Right ventricle myocardium inferior (tissue), 1 donor: ENCODE results near the gene HTR2C. TPM values are rescaled to one million over a fixed set of nuclear protein-coding genes. Genes with fewer than 3 reads are reported as not detected.
"Not testable (repeated sequence)": the region's sequence is repeated elsewhere in the genome, so short reads cannot be mapped to it uniquely, and the experiment has no call there.

Source experiments
- ATAC-seq: fragments of 200-7000 bp; cut with Tn5 transposase; one replicate; pipeline ENCODE4 v1.9.1; 2020; ENCODE audit warnings: mild to moderate bottlenecking, moderate library complexity
- DNase-seq: peaks from one replicate; pipeline ENCODE4 v3.0.0; 2021; ENCODE audit errors: missing footprints
- intact Hi-C: fragments of 100-400 bp; cut with DNase I; formaldehyde crosslinking; loops from one replicate; pipeline ENCODE4 v1.11.0; 2022
- long read RNA-seq: library from polyadenylated mRNA; unstranded; transcript quantifications from one replicate; pipeline ENCODE4 v2.0.0, GENCODE V29; 2021
- total RNA-seq: library from RNA; stranded (reverse); fragmentation: NEBNext Ultra II Directional; extraction: Animal tissue kit (Norgen Biotek cat#: 25700); gene quantifications from one replicate; pipeline ENCODE4 v1.2.1, GENCODE V29; 2021
- donor health status: DM: no; HTN: yes; CAD: no; lungs with severe emphysema.

Gene HTR2C
- total RNA-seq, result not detected
- long read RNA-seq, result 0 reads

DNA sequence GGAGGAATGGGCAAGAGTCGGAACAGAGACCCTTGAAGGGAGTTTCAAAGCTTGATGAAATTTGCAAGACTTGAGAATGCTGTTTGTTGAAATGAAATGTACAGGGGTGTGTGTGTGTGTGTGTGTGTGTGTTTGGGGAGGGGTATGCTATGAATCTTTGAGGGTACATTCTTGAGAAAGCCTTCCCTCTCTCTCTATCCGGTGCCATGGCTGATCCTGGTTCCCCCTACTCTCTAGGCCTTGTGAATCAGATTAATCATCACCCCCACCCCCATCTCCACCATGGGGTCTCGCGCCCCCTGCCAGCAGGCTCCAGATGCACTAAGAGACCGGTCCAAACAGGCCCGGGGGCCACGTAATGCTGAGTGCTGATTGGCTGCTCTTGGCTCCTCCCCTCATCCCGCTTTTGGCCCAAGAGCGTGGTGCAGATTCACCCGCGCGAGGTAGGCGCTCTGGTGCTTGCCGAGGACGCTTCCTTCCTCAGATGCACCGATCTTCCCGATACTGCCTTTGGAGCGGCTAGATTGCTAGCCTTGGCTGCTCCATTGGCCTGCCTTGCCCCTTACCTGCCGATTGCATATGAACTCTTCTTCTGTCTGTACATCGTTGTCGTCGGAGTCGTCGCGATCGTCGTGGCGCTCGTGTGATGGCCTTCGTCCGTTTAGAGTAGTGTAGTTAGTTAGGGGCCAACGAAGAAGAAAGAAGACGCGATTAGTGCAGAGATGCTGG lies at the start of gene HTR2C:
Gene HTR2C (plus strand): TSS at position 441 of the 729 bp plus-strand sequence. CDS start 142,851 bp downstream, outside the sequence.
- intact Hi-C loops, result no loop called here
- ATAC-seq, result no peak
- DNase-seq, result no peak

DNA sequence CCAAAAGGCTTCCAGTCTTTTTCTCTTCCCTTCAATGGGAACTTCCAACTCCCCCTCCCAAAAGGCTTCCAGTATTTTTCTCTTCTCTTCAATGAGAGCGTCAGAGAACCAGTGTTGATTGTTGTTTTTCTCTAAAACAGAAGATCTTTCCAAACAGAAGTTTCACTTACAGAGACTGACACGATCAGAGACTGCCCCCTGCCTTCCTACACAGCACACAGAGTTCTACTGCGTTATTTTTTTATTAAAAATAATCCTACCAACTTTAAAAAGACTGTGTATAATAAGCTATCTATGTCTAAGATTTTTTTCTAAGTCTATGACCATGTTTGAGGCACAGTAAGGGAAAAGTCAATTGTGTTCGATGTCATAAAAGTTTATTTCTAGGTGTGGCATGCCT lies 3.5 kb upstream of the HTR2C start:
- ATAC-seq, result no peak
- intact Hi-C loops, result no loop called here
- no peak for DNase-seq

DNA sequence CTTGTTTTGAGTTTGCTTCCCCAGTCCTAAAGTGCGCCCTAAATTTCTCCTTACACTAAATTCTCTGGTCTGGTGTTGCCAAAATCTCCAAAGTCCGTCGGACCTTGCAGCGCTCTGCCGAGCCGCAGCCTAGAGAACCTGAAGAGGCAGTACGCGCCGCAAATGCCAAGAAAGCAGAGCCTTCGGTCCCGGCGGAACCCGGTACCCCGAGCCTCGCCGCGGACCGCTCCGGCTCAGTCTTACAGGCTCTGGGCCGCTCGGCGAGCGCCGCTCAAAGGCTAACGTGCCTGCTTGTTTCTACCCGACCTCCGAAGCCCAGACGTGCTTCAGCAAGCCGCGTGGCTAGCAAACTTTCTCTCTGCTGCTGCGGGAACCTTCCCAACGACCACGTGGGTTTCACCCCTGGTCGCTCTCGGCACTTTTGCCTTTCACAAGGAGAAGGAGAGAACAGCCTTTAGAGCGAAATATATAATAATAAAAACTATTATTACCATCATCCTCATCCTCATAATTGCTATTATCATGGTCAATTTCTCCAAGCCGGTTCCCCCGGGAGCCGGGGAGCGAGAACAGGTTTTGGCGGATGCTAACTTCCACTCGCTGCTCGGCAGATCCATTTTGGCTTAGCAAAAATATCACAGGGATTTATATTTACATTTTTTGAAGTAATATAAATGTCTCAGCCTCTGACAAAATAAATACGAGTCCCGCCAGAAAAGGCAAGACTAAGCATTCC lies 2.2 kb upstream of the HTR2C start:
- ATAC-seq (no peak), DNase-seq (no peak)
- intact Hi-C loops, result no loop called here

DNA sequence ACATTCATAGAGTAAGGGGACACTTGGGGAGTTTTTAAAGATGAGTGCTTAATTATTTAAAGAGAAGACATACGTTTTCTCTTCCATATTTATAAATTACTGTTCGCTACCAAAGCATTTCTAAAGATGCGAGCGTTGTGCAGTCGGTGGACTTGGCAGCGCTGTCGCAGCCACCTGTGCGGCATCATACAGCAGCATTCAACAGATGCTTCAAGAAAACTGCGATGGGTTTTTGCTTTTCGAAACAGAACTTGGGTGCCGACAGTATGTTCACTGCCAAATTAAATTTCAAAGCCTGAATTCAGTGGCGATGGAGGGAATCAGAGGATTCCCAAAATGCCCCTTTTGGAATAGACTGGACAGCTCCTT lies 1.6 kb upstream of the HTR2C start:
- DNase-seq, result no peak
- intact Hi-C loops, result no loop called here
- ATAC-seq, result no peak

DNA sequence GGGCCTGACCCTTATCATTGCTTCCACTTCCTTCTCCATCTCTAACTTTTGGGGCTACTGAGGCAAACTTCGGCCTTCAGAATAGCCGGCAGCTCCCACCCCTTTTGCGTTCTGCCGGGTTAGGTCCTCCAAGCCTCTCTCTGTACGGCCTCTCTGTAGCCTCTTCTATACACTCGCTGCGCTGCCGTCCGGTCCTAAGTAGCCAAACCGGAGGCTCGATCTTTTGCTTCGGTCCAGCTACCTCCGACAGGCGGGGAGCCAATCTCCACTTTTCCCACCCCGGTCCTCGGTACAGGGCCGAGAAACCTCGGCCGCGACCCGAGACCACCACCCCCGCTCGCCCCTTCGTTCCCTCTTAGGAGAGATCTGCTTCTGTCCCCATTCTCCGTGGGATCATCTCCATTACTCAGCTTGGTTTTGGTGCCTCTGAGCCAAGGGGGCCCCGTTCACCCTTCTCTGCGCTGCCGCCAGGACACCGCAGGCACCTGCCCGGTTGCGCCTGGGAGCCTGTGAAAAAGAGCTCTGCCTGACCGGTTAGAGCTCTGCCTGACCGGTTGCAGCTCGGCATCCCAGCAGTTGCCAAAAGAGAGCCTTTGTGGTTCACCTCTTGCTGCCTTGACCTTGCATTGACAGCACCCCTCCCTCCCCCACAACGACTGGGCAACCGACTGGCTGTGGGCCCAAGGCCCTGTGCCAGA lies 1.0 kb upstream of the HTR2C start:
- intact Hi-C loops, result no loop called here
- DNase-seq (no peak), ATAC-seq (no peak)

- no peak for DNase-seq
- ATAC-seq, result no peak
- intact Hi-C loops, result no loop called here
Observed at GRCh38 chrX:114584375-114584943, 573 bp downstream of the HTR2C start.

GRCh38 chrX:114584983-114585842 lies 1.3 kb downstream of the HTR2C start:
- no peak for ATAC-seq
- no peak for DNase-seq
- intact Hi-C loops, result no loop called here

DNA sequence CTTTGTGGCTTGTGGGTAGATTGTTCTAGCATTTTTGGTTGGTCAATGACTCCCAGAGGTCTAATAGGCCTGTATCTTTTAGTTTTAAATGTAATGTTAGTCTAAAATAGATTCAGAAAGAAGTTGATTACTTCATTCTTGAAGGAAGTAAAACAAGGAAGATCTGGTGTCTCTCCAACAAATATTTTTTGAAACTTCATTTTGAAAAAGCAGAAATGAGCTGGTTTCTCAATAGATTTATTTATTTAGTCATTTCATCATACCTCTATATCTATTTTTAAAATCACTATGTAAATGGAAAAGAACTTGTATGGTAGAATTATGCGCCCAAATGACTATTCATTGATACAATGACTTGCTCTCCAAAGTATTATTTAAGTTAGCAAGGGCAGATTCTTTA lies 7.2 kb downstream of the HTR2C start:
- ATAC-seq, result no peak
- intact Hi-C loops, result no loop called here

GRCh38 chrX:114599305-114599704 lies 15.4 kb downstream of the HTR2C start:
- DNase-seq, result no peak
- ATAC-seq, result no peak
- intact Hi-C loops, result no loop called here

More for the DNA sequence above, 7.2 kb downstream of the HTR2C start:
- DNase-seq, result no peak

DNA sequence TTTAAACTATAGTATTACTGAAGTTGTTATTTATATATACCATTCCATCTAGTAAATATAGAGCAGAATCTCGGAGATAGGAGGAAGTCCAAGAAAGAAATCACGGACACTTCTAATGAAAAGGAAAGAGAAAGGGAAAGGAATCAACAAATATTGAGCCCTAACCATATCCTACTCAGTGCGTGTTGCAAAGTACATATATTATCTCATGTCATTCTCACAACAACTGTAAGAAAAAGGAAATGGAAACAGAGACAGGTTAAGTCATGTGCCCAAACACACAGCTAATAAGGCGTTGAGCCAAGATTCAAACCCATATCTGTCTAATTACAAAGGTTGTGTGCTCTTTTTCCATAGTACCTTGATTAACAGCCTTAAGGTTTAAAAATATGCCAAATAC lies 16.0 kb downstream of the HTR2C start:
- DNase-seq, result no peak
- no peak for ATAC-seq
- intact Hi-C loops, result no loop called here

DNA sequence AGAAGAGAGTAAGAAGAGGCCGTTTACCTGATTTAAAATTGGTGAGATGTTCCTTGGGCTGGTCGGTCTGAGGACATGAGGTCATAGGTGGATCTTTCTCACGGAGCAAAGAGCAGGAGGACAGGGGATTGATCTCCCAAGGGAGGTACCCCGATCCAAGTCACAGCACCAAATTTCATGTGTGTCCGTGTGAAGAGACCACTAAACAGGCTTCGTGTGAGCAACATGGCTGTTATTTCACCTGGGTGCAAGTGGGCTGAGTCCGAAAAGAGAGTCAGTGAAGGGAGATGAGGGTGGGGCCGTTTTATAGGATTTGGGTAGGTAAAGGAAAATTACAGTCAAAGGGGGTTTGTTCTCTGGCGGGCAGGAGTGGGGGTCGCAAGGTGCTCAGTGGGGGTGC lies 22.7 kb downstream of the HTR2C start:
- ATAC-seq, DNase-seq, intact Hi-C loops: not testable (repeated sequence)

- ATAC-seq, result no peak
- no peak for DNase-seq
- intact Hi-C loops, result no loop called here
Observed at GRCh38 chrX:114611018-114611619, 27.2 kb downstream of the HTR2C start.

DNA sequence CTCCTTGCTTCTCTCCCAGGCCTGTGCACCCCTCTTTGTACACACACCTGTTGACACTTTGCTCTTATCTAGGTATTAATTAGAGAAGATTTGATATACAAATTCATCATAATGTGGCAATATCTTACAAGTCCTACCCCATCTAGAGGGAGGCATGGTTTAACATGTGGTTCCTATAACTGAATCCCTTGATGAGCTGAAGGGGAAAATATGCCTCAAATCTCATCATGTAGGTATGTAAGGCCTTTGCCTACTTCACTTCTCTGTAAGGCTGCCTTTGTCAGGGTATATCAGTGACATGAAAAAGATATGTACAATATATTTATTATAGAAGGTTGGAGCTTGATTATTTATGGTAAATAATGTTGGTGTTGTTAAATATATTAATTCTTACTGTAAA lies 31.9 kb downstream of the HTR2C start:
- DNase-seq (no peak), ATAC-seq (no peak)
- intact Hi-C loops, result no loop called here

- ATAC-seq (no peak), DNase-seq (no peak)
- intact Hi-C loops, result loop anchor here (10.0 kb wide), 1 partner anchor 525 kb away; no protein-coding TSS in a partner anchor
Observed at GRCh38 chrX:114619874-114620273, 36.0 kb downstream of the HTR2C start.

DNA sequence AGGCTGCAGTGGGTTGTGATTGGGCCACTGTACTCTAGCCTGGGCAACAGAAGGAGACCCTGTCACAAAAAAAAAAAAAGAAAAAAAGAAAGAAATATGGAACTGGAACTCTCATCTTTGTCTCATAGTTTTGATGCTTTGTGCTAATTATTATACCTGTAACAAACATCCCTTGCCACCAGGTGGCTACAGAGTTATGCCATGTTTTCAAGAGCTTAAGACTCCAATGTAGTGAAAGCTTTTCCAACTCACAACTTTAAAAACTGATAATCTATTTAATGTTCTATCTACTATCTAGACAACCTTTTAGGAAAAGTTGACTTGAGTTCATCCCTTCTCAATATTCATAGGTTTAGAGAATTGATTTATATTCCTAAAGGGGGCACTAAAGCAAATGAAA lies 42.4 kb downstream of the HTR2C start:
- no peak for DNase-seq
- intact Hi-C loops, result loop anchor here (5.0 to 10.0 kb wide), 2 partner anchors 331 to 518 kb away; no protein-coding TSS in a partner anchor

DNA sequence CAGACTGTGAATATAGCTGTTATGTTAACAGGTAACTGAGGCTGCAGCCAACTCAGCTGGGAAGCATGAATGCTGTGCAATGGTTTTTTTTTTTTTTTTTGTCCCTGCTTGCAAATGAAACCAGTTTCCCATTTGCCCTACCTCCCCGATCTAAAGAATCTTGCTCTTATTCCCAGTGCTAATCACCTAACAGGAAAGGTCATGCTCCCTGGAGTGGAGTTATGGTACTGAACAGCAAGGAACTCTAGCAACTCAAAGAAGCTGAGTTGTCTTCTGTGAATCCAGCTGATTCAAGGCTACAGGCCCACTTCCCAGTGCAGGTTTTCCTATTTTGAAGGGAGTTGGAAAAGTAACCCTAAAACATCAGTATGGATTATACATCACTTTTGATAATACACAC lies 52.1 kb downstream of the HTR2C start:
- no peak for ATAC-seq
- intact Hi-C loops, result no loop called here

More for the DNA sequence above, 42.4 kb downstream of the HTR2C start:
- ATAC-seq, result no peak

GRCh38 chrX:114650351-114650750 lies 66.5 kb downstream of the HTR2C start:
- intact Hi-C loops, result no loop called here
- ATAC-seq (no peak), DNase-seq (no peak)

More for the DNA sequence above, 52.1 kb downstream of the HTR2C start:
- no peak for DNase-seq

GRCh38 chrX:114675365-114675764 lies 91.5 kb downstream of the HTR2C start:
- ATAC-seq, result no peak
- intact Hi-C loops, result no loop called here
- no peak for DNase-seq
